HuH-7 (cell line): ENCODE results near the gene RGR.
"Not testable (repeated sequence)": the region's sequence is repeated elsewhere in the genome, so short reads cannot be mapped to it uniquely, and the experiment has no call there.

Source experiments
- DNase-seq: peaks from one replicate; pipeline ENCODE4 v3.0.0; 2011; ENCODE audit warnings: low spot score

The RGR gene

DNA sequence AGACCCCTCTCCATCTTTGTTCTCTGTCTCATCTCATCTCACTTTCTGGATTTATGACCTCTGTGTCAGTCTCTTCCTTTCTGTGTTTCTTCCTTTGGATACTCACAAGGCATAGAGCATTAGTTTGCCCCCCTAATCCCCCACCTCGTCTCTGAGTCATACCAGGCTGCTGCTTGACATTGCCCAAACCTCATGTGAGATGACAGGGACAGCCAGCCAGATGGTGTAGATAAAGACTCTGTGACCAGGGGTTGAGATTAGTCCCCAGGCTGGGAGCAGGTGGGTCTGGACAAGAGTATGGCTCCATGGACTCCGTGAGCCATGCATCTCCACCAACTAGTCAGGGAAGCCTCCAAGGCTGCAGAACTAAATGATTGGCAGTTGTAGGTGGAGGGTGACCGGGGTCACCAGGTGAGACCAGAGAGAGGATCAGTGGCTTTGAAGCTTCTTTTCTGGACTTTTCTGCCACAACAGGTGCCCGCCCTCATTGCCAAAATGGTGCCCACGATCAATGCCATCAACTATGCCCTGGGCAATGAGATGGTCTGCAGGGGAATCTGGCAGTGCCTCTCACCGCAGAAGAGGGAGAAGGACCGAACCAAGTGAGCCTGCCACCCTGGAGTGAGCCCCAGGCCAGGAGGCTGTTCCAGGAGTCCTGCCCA is 13.3 kb downstream of the RGR start:
- no peak for DNase-seq

DNA sequence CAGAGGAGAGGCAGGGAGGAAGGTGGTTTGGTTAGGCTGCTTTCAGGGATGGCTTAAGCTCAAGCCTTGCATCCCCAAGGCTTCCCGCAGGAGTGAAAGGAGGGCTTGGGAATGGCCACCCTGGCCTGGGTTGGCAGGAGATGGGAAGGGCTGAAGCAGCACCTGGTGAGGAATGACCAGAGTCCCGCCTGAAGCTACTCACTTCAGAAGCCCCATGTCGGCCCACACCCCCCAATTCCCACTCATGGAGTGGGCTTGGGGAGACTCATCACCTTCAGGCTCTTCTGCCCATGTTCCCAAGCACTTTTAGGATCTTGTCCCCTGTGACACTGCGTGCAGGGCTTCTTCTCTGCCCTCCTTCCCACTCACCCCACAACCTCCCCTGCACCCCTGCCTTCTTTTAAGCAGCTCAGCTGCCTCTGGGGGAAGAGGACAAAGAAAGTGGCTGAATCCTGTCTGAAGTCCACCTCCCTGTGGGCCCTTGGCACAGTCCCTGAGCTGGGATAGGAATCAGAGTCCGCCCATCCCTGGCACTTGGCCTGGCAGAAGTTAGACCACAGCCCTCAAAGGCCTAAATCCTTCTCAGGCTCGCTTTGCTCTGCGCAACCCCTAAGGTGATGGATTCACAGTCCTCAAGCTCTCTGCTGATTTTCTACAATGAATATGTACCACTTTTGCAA is 16.5 kb downstream of the RGR start:
- no peak for DNase-seq

DNA sequence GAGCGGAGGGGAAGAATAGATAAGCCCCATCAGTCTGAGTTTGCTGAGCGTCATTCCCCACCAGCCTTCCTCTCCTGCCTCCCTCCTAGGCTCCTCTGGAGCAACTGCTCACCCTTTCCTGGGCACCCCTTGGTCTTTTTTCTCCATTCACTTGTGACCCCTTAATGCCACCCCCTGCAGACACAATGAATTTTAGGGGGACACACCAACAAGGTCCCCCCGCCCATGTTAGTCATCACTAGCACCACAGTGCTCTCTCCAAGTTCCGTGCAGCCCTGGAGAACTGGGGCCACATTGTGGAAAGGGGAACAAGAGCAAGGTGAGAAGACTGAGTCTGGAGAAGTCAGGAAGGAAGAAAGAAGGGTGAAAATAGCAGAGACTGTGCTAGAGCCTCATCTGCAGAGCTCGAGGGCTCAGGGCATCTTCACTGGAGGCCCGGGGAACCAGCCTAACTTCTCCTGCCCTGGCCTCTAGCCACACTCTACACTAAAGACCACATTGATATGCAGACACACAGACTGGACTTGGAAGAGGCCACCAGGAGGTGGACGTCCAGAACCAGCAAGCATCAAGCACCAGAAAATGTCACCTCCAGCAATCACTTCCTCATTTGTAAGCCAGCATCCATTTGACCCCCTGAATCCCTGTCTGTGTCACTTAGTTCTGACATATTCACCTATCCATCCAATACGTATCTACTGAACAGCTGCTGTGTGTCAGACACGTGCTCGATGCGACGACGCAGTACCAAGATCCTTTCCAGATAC is 17.5 kb downstream of the RGR start:
- no peak for DNase-seq

DNA sequence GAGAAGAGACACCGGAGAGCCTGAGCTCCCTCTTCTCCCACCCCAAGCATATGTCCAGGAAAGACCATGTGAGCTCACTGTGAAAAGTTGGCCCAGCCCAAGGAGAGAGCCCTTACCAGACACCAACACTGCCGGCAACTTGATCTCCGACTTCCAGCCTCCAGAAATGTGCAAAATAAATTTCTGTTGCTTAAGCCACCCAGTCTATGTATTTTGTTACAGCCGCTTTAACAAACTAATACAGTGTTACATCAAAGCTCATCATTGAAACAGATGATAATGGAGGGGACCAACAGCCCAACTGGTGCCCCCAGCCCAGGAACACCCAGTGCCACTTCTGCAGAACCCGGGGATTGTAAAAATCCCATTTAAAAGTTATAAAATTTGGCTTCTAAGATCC is 18.9 kb downstream of the RGR start:
- DNase-seq, result no peak

DNA sequence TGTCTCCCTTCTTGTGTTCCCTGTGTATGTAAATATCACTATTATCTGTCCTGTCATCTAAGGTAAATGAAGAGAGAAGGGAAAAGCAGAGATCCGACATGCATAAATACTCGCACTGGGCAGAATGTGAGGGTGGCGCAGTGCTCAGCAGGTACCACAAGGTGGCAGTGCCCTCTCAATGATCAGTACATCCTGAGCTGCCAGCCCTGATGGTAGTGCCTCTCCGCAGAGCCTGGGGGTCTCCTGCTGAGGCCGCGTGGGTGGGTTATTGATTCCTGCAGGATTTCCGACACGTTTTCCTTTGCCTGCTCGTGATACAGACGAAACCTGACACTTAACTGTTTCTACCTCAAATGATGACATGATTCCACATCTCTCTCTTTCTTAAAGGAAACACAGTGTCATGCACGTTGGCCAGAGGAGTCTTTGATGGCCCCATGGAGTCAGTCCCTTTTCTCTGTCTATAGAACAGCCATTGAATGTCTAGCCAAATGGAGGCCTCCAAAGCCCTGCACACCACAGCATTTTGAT is 19.8 kb downstream of the RGR start:
- peak; percentile 59 for DNase-seq

DNA sequence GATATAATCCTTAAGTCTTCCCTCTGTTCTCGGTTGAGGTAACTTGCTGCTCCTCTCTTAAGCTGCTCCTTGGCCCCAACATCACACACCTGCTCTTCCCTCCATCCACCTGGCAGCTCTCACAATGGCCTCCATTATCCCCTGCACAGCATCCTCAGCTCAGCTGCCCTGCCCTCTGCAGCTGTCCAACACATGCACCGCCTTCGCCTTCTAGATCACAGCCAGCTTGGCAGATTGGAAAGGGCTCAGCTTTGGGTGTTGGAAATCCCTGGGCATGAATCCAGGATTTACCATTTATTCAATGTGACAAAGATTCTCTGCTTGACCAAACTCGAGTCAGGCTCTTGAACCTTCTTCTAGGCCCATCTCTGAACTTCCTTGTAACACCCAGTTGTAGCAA is 20.6 kb downstream of the RGR start:
- no peak for DNase-seq

DNA sequence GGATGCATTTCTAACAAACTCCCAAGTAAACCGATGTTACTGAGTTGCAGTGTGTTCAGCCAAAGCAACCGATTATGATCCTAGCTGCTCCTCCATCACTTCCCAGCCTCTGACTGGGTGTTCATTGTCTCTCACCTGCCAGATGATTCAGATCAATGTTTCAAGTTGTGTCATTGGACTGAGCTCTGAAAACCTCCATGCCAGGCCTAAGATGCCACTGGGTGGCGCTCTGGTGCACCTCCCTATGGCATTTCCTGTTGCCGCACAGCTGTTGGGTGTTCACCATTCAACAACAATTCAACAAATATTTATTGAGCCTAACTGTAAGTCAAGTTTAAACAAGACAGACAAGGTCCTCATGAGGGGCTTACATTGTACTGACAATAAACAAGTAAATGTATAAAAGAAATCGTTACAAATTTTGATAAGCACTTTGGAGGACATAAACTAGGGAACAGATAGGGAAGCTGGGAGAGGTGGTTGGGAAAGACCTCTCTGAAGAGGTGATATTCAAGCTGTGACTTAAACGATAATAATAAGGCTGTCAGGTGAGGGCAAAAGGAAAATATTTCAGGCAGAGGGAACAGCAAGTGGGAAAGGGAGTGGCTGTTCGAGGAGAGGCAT is 22.8 kb downstream of the RGR start:
- peak; percentile 39 for DNase-seq

DNA sequence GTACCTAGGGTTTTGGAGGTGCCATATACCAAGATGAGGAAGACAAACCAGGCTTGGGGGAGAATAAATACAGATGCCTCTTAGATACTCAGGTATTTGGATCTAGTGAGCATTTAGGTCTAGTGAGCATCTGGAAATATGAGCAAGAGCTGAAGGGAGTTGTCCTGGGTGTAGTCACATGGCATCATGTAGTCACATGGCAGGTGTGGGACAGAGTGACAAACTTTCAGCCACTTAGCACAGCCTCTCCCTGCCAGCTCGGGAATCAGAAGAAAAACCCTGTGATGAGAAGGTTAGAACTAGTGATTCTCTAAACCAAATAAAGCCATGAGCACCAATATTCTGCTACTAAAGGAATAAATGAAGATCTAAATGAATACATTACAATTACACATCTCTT is 24.3 kb downstream of the RGR start:
- DNase-seq, result no peak

DNA sequence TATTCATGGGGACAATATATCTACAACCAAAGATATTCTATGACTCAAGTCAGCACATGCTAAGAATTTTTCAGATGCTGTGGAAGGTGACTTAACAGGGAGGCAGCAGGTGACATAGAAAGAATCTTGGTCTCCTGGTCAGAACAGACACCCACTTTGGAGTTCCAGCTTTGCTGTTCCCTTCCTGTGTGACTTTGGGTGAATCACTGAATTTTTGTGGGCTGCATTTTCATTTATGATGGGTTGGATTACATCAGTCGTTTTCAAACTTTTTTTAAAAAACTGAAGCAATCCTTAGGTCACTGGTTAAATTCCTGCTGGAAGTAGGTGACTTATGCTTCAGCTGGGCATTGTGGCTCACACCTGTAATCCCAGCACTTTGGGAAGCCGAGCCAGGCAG is 24.9 kb downstream of the RGR start:
- DNase-seq, result no peak

DNA sequence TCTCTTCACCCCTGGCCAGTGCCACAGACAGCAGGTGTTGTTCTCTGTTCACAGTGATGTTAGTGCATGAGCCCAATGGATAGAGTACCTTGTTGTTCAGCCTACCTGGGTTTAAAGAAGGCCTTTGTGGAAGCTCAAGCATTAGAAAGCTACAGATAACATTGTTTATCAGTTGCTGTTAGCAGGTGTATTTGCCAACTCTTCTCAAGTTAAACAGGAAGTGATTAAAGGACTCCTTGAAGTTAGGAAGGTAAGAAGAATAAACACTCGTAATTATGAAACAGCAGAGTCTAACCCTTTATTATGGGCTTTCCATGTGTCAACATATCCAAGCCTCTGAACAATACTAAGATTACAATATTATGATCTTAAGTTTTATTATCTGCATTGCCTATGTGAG is 25.9 kb downstream of the RGR start:
- DNase-seq, result no peak

DNA sequence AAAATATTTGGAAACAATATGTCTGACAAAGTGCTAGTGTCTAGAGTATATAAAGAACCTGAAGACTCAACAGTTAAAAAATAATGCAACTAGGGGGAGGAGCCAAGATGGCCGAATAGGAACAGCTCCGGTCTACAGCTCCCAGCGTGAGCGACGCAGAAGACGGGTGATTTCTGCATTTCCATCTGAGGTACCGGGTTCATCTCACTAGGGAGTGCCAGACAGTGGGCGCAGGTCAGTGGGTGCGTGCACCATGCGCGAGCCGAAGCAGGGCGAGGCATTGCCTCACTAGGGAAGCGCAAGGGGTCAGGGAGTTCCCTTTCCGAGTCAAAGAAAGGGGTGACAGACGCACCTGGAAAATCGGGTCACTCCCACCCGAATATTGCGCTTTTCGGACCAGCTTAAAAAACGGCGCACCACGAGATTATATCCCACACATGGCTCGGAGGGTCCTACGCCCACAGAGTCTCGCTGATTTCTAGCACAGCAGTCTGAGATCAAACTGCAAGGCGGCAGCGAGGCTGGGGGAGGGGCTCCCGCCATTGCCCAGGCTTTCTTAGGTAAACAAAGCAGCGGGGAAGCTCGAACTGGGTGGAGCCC is 35.1 kb downstream of the RGR start:
- DNase-seq, result not testable (repeated sequence)

DNA sequence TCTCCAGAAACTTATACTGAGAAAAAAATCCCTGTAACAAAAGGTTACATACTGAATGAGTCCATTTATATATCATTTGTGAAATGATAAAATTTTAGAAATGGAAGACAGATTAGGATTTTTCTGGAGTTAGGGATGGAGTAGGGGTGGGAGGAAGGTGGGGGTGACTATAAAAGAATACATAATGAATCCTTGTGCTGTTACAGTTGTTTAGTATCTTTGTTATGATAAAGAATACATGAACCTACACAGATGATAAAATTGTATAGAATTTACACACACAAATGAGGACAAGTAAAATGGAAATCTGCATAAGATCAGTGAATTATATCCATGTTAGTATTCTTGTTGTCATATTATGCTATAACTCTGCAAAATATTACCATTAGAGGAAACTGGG is 41.8 kb downstream of the RGR start:
- DNase-seq, result no peak

DNA sequence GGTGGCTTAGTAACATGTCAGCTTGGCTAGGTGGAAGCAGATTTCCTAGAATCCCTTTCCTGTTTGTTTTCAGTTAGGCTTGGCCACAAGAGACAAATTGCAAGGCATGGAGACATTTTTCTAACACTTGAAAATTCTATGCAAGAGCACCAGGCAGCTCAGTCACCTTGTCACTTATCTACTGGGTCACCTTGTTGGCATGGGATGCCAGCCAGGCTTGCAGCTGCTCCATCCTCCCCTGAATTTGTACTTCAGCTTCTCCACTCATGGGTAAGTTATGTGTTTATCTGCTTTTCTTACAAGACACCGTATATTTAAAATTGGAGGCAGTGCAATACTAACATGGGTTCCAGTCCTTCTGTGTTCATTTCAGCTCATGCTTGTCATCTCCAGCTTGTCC is 43.3 kb downstream of the RGR start:
- DNase-seq, result no peak

DNA sequence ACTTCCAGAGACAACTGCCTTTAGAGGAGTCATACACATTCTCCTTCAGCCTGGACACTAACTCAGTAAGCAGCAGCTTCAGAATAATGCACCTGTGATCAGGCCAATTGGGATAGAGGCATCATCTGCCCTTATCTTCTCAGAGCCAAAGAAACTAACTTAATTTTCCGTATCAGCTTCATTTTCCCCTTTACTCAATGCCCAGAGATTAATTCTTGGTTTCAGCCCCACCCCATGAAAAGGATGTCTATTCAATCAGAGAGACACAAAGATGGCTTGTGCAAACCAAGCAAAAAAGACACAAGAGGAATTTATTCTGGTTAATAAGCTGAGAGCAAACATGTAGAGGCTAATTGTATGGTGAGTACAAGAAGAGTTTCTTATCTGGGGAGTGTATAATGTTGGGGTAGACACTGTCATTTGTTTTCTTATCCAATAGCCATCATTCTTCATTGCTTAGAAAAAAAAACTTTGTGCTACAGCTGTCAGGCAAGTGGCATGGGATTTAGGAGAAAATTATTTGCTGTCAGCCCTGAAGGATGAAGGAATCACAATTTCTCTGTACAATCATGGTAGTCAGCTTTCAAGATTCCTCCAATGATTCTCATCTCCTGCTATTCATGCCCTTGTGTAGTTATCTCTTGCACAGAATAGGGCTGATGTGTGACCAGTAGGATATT is 44.8 kb downstream of the RGR start:
- no peak for DNase-seq

DNA sequence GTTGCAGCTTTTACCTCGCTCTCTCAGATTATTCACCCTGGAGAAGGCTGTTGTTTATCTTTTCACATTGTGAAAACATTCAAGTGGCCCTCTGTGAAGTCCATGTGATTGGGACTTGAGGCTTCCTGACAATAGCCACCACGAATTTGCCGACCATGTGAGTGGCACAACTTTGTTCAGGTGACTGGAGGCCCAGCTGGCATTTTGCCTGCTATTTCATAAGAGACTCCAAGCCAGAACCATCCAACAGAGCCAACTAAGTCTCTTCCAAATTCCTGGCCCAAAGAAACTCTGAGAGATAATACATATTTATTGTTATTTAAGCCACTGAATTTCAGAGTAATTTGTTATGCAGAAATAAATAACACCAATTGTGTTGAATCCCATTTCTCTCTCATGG is 45.4 kb downstream of the RGR start:
- no peak for DNase-seq

DNA sequence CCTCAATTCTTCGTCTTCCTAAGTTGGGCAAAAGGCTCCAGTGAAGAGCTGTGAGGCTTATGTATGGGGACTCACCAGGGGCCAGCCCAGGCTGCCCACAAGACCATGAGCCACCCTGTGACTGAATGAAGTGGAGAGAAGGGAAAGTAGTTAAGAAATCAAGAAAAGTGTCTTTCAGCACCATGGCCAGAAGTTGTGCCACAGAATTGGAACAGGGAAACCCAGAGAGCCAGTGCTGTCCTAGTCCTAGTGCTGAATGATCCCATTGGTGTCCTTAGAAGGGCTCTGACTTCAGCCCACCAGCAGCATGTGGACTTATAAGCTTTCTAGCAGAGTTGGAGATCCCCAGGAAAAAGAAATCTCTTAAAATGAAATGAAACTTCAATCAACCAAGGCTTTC is 46.5 kb downstream of the RGR start:
- peak; percentile 20 for DNase-seq

DNA sequence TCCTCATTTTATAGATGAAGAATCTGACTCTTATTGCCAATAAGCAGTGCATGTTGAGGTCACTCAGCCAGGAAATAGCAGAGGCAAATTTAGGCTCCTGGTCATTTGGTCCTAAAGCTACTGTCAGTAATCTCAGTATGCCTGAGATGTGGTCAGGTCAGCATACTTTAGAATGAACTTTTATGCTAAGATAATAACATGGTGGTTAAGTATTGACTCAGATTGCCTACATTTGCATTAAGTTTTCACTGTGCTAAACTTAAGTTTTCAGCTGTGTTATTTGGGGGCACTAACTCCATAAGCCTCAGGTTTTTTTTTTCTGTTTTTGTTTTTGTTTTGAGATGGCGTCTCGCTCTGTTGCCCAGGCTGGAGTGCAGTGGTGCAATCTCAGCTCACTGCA is 47.6 kb downstream of the RGR start:
- no peak for DNase-seq

DNA sequence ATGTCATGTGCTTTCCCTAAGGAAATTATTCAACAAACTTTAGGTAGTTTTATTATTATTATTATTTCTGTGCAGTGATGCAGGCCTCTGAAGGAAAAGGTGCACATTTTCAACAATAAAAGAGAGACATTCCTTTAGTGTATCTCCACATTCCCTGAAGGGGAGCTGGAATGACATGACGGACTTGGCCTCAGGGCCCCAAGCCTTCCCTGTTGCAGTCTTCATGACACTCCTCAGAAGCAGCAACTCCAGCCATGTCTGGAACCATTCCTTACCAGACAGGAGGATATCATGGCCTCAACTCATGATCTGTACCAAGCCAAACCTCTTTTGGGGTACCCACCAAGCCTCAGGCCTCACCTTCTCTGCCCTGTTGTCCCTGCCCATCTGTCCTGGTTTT is 48.3 kb downstream of the RGR start:
- no peak for DNase-seq

DNA sequence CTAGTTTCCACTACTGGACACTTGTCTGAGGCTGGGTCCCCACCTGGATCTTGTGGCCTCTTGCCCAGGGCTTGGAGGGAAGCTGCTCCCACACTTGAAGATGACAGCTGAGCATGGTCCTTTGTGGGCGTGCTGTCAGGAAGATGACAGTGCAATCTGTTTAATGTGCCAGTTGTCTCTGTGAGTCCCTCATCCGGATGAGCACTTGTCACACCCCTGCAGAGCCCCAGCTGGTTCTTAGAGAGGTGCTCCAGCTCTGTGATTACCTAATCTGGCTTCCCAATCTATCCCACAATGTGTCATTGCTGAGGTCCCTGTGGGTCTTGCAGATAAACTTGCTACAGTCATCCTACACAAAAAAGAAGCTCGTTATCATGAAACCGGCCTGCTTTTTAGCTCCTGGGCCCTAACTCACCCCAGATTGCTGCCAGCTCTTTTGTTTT is 48.7 kb downstream of the RGR start:
- DNase-seq, result no peak

DNA sequence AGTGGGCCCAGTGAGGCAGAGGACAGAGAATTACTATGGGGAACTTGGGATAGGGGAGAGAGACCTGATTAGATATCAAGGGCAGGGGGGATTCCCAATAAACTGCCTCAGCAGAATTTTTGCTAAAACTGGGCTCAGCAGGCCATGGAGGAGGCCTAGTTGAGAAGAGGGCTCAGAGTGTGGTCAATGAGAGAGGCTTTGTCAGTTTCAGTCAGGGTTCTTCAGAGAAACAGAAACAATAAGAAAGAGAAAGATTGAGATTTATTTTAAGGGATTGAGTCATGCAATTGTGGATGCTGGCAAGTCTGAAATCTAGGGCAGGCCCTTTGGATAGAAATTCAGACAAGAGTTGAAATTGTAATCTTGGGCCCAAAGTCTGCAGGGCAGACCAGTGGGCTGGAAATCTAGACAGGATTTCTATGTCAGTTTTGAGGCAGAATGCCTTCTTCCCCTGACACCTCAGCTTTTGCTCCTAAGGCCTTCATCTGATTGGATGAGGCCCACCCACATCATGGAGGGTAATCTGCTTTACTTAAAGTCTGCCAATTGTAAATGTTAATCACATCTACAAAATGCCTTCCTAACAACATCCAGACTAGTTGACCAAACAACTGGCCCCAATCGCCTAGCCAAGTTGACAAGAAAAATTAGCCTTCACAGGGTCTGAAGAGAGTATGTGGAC is 50.1 kb downstream of the RGR start:
- DNase-seq, result no peak
